GM19438 (cell line): ENCODE results near the gene TNFSF8.

ENCODE experiments used
- ATAC-seq: cut with Tn5 transposase; IDR thresholded peaks from one replicate; pipeline ENCODE4 v1.9.1; 2021; ENCODE audit warnings: low read depth; ENCODE audit not compliant: unreplicated experiment

TNFSF8 gene

DNA sequence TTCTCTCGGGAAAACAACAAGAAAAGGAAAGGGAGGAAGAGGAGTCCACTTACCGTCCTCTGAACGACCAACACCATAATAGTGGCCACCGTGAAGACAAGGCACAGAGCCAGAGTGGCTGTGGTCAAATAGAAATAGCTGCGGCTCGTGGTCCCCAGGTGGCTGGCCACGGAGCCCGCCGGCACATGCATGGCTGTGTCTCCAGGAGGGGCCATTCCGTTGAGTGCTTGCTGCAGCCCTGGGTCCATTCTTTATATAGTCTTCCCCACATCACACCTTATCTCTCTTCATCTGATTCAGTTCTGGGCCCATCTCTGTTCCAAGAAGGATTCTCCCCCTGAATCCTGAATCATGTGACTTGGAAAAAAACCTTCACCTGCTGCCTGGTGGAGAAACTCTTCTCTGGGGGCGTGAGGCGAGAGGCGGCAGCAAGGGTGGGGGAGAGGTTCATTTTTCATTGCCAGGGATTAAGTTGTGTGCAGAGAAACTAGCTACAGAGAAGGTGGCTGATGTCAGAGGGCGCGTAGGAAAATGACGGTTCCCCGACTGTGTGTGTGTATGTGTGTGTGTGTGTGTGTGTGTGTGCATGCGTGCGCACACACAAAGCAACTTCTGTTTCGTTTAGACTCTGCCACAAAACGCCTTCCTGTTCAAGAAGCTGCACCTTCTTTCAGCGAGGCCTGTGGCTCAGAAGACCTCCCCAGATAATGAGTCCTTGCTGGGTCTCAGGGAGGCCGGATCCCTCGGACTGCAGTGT is at the start of gene TNFSF8:
Gene TNFSF8, minus strand, starts transcription at position 536 of the 757 bp plus-strand sequence. Its CDS starts 288 bp downstream, at position 248.
- no peak for ATAC-seq

- no peak for ATAC-seq
These were observed 42.8 kb upstream of the TNFSF8 start for GRCh38 chr9:114973216-114973615.

GRCh38 chr9:114972510-114973136 is 42.2 kb upstream of the TNFSF8 start:
- ATAC-seq = no peak

DNA sequence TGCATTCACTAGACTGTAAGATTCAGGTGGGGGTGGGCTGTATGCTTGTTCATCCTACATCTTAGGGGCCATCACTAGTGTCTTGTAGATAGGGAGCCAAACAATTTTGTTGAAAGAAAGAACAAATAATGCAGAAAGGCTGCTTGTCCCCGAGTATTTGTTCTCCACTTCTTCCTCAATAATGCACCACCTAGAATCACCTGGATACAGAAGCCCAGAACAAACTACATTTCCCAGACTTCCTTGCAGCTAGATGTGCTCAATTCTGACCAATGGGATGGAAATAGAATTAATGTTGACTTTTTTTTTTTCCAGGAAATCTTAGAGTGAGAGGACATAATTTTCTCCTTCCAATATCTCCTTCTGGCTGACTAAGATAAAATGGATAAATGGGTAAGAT is 38.9 kb upstream of the TNFSF8 start:
- ATAC-seq = no peak

DNA sequence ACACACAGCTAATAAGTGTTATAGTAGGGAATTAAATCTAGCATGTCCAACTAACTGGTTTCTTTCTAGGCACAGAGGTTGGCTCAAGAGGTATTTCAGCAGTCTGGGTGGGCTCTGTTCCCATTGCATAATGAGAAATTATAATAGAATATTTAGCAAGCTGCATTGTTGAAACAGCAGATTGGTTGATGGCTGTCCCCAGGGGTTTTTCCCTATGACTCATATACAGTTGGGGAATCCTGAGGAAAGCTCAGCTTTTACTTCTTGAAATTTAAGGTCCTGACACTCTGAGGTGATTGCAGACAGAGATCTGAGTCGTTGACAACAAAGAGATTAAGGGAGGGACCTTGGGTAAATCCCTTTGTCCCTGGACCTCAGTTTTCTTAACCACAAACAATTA is 38.3 kb upstream of the TNFSF8 start:
- ATAC-seq = no peak

GRCh38 chr9:114965564-114965963 is 35.2 kb upstream of the TNFSF8 start:
- ATAC-seq = no peak

DNA sequence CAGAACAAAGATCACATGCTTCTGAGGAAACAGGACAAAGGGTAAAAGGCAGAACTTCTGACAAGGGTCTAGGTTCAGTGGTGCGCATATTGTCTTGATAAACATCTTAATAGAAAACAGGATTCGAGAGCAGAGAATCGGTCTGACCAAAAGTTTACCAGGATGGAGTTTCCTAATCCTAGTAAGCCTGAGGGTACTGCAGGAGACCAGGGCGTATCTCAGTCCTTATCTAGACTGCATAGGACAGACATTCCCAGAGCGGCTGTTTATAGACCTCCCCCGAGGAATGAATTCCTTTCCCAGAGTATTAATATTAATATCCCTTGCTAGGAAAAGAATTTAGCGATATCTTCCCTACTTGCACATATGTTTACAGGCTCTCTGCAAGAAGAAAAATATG is 32.4 kb upstream of the TNFSF8 start:
- no peak for ATAC-seq

GRCh38 chr9:114960276-114960675 is 29.9 kb upstream of the TNFSF8 start:
- ATAC-seq = no peak

DNA sequence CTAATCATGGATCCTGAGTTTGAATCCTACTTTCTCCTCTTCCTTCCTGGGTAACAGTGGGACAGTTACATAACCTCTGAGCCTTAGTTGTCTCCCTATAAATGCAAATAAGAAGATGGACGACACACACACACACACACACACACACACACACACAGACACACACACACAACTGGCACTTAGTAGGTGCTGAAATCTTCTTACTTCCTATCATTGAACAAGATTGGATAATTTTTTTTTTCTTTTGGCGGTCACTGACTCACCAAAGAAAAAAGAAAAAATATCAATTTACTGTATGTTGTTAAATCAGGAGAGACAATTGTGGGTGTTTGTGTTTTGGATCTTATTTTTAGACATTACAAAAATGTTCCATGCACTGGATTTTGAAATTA is 28.4 kb upstream of the TNFSF8 start:
- ATAC-seq = no peak

DNA sequence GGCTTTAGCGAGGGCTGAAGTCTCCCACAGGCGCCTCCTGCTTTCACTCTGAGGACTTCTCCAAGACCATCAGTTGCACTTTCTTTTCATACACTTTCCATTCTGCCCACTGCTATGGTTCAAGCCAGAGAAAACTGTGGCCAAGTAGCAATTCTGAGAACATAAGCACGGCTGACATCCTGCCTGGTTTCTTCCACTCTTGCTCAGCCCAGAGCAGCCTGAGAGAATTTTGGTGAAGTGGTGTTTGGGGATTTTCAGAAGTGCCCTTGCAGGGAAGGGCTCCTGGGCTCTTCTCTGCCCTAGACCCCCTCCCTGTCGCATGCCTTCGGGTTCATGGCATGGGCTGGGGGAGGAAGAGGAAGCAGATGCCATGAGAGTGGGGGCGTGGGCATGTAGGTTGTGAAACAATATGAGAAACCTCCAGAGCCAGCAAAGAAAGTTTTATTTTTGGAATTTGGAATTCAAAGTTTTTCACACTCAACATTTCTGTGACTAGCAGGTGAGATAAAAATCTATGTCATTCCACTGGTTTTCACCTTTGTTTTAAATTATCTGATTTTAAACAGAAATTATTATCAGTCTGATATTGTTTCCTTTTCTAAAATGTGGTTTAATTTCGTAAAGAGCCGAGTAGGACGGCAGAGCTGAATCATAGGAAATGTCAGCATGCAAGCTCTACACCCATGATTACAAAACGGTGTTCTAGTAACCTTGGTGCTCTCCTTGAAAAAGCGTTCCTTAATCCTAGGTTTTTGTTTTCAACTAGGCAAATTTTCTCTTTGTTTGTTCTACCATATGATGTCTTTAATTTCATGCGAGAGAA is 27.8 kb upstream of the TNFSF8 start:
- no peak for ATAC-seq

- no peak for ATAC-seq
These were observed 27.2 kb upstream of the TNFSF8 start for GRCh38 chr9:114957558-114957957.

- no peak for ATAC-seq
These were observed 24.7 kb upstream of the TNFSF8 start for GRCh38 chr9:114954956-114955582.

DNA sequence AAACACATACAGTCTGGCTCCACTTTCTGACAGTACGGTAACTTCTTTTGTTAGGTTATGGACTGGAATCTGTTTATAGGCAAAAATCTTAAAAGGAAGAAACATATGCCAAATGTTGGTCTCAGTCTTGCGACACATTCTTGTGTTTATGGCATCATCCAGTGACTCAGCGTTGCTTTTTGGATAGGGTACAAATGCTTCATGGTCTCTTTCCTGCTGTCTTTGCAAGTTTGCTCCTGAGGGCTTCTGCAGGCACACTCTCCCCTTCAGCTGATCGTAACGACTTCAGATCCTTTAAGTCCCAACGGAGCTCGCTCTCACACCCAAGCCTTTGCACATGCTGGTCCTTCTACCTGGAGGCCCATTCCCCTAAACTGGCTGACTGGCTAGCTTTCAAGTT is 23.6 kb upstream of the TNFSF8 start:
- no peak for ATAC-seq

DNA sequence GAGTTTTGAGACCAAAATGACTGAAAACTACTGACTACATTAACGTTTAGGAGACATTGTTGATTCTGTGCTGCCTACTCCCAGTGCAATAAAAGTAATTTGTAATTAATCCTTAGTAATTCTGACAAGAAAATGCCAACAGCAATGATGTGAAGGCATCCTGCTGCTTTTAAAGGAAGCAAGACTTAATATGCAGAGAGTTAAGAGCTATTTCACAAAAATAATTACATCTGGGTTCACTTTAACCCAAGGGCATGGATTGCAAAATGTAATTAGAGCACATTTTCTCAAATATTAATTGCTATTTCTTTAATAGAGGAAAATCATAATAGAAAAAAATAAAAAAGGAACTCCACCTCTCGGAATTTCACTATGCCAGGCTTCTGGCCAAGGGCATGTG is 22.7 kb upstream of the TNFSF8 start:
- no peak for ATAC-seq

DNA sequence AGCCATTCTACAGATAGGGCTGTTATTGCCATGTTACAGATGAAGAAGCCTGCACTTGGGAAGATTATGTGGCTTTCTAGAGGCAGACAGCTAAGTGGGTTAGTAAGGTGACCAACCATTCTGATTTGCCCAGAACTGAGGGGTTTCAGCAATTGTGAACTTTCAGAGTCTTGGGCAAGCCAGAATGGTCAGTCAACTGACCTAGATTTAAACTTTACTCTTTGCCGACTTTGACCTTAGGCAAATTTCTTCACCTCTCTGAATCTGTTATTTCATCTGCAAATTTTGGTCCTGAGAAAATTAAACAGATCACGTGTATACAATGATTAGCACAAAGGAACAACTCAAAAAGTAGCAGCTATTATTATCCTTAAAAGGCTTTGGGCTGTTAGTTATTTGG is 20.4 kb upstream of the TNFSF8 start:
- ATAC-seq = no peak

DNA sequence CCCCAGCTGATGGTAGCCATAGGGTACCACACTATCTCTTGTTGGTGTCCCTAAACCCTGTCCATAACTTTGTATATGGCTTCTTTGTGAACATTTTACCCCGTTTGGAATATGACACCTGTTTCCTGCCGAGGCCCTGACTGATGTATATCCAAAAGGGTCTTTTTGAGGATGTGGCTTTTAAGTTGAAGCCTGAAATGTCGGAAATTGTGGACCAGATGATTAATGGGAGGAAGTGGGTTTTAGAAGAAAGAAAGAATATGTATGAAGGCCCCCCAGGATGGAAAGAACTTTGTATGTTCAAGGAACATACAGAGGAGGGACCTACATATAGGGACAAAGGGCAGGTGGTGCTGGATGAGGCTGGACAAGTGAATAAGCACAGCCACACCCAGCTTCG is 16.7 kb upstream of the TNFSF8 start:
- no peak for ATAC-seq

DNA sequence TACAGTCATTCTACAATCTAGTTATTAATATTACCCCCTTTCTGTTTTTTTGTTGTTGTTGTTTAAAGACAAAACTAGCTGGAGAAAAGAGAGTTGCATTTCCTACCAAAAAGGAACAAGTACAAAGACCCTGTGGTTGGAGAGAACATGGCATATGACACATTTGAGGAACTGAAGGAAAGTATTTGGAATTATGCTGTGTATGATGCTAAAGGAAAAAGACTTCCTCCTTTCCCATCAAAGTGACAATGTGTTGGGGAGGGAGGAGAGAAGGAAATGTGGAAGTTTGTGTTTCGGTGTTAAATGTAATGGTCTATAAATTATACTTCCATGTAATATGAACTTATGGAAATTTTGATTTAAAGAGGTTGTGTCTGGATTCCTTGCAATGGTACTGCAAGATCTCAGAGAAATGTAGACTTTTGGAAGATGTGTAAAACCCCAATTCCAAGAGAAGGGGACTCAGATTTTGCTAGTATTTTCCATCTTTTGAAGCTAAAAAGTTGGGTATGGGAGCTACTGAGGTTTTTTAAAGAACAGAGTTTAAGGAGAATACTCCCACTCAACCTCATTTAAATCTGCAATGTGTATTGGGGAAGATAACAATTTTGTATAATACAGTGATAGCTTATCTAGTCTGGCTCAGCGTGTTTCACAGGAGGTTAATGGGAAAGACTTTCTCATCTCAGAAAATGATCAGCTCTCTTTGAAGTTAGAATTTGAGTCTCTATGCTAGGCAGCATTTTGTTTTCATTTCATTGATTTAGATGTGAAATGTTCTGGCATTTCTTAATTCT is 15.4 kb upstream of the TNFSF8 start:
- ATAC-seq = no peak

GRCh38 chr9:114941376-114941775 is 11.0 kb upstream of the TNFSF8 start:
- ATAC-seq = no peak

GRCh38 chr9:114938687-114939575 is 8.5 kb upstream of the TNFSF8 start:
- ATAC-seq = no peak
